Suprapubic skin (tissue), 3 donors: Measurements from ENCODE around the gene ANKRD13D.

Experiments used
- POLR2A ChIP-seq, 2 donors: fragments of 450-650 bp; IDR thresholded peaks; one replicate each; pipeline ENCODE4 v1.6.1; 2017; ENCODE audit warnings: antibody characterized with exemption in 2 of 2, mild to moderate bottlenecking in 2 of 2, moderate library complexity in 2 of 2
- TF ChIP-seq, protein P1 (sequence below), 2 donors: fragments of 200-600 bp in 1 of 2; fragments of 450-650 bp in 1 of 2; sonication (generic) in 1 of 2; IDR thresholded peaks; one replicate each; pipeline ENCODE4 v1.5.1; 2016 to 2019; ENCODE audit warnings: antibody characterized with exemption in 2 of 2, mild to moderate bottlenecking in 1 of 2, moderate library complexity in 1 of 2

DNA sequence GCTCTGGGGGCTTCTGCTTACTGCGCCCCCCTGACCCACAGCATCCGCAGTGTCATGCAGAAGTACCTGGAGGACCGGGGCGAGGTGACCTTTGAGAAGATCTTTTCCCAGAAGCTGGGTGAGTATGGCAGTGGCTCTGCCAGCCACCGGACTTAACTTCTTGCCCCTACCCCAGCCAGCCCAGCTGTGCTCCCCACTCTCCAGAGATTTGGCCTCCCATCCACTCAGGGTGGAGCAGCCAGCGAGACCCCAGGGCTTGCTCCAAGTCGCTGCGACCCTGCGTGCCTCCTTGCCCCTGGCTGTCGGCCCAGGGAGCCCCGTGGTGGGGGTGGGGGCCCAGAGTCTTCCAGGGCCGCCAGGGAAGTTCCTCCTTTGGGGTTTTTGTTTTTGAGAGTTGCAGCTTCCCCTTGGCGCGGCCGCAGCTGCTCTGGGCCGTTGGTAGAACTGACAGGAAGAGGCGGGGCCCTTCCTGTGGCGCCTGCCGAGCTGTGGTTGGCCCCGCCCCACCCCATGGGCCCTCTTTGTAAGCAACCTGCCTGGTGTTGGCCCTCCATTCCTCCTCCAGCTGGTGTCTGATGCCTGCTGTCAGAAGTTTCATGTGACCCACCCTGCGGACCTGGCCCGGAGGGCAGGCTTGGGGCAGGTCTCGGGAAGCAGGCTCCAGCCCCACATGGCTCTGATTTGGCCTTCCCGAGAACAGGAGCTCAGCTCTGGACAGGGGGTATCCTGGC is 11.7 kb upstream of the ANKRD13D start:
- TF ChIP-seq, protein P1, sequence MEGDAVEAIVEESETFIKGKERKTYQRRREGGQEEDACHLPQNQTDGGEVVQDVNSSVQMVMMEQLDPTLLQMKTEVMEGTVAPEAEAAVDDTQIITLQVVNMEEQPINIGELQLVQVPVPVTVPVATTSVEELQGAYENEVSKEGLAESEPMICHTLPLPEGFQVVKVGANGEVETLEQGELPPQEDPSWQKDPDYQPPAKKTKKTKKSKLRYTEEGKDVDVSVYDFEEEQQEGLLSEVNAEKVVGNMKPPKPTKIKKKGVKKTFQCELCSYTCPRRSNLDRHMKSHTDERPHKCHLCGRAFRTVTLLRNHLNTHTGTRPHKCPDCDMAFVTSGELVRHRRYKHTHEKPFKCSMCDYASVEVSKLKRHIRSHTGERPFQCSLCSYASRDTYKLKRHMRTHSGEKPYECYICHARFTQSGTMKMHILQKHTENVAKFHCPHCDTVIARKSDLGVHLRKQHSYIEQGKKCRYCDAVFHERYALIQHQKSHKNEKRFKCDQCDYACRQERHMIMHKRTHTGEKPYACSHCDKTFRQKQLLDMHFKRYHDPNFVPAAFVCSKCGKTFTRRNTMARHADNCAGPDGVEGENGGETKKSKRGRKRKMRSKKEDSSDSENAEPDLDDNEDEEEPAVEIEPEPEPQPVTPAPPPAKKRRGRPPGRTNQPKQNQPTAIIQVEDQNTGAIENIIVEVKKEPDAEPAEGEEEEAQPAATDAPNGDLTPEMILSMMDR (IDR thresholded peaks at IDR 0.05), result no peak
- TF ChIP-seq POLR2A (IDR thresholded peaks at IDR 0.05), result no peak
